NCI-H1417 (cell line): ENCODE data around the gene HAUS1.

Source experiments
- DNase-seq, 3 experiments: peaks; one replicate each; lab custom pipeline; 2025; lab: John Stamatoyannopoulos, UW

The HAUS1 gene, protein sequence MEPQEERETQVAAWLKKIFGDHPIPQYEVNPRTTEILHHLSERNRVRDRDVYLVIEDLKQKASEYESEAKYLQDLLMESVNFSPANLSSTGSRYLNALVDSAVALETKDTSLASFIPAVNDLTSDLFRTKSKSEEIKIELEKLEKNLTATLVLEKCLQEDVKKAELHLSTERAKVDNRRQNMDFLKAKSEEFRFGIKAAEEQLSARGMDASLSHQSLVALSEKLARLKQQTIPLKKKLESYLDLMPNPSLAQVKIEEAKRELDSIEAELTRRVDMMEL

DNA sequence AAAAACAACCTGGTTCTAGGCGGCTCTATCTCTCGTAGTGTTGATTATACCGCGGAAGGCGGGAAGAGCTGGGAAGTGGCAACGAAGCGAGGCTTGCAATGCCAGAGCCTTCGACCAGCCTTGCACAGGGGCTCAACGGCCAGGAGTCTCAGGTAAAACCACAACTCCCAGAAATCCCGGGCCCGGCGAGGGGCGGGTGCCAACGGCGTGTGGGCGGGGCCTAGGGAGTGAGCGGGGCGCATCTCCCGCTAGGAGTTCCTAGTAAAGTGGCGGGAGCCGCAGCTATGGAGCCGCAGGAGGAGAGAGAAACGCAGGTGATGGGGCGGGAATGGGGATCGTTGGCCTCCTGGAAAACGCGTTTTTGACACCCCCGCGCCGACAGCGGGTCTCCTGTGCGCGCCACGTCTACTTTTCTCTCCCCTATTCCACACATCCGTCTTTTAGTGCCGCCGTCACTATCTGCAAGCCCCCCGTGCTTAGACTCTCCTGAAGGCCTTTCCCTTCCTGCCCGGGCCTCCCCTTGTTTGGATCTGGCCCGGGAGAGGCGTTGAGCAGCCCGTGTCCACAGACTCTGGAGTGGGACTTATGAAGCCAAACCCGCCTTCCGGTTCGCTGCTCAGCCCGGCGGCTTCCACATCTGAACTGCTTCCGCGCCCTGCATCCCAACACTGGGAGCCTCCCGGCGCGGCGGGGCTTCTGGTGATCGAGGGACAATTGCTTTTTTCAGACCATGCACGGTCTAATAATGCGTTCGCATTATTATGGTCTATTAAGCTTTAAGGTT lies at the start of gene HAUS1:
Gene HAUS1, plus strand, starts transcription at position 258 of the 784 bp plus-strand sequence. Its CDS starts 27 bp downstream, at position 285.
- peak; percentile 93 to 98 (median 96) for DNase-seq

DNA sequence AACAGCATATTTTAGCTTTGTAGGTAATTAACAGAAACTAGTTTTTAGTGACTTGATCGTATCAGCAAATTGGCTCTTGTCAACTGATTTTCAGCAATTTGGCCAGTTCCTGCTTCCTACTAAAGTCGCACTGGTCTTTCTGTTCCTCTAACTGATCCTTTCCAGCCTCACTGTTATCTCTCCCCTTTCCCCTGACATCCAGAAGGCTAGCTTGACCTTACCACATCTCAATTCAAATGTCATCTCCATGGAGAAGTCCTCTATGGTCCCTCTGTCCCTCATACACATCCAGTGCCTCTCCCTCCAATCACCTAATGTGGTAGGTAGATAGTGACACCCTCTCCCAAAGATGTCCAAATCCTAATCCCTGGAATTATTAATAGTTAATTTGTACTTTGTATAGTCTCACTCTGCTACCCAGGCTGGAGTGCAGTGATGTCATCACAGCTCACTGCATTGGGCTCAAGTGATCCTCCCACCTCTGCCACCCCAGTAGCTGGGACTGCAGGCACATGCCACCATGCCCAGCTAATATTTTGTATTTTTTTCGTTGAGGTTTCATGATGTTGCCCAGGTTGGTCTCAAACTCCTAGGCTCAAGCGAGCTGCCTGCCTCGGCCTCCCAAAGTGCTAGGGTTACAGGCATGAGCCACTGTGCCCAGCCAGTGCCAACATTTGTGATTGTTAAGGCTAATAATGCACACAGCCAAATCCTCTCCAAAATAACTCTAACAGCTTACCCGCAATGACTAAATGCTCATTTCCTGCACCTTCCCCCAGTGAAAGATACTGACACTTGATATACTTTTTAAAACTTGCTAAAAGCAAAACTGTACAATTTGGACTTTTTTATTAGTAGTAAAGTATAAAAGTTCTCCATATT lies 49.0 kb upstream of the HAUS1 start:
- DNase-seq = no peak

DNA sequence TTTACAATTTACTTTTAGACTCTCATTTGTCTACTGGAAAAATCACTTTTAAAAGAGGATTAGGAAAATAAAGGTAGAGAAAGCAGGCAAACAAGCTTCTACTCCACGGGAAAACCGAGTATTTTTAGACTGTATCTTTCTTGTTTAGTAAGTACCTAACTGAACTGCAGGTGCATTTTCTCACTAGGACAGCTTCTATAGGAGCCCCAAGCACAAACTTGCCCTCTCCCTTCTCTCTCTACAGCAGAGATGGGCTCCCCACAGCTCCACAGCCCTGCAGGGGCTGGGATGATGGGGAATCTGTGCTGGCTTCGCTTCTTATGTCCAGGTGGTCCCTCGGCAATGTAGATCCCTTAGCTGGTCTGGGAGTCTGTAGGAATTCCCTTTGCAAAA lies 48.4 kb upstream of the HAUS1 start:
- DNase-seq = no peak

DNA sequence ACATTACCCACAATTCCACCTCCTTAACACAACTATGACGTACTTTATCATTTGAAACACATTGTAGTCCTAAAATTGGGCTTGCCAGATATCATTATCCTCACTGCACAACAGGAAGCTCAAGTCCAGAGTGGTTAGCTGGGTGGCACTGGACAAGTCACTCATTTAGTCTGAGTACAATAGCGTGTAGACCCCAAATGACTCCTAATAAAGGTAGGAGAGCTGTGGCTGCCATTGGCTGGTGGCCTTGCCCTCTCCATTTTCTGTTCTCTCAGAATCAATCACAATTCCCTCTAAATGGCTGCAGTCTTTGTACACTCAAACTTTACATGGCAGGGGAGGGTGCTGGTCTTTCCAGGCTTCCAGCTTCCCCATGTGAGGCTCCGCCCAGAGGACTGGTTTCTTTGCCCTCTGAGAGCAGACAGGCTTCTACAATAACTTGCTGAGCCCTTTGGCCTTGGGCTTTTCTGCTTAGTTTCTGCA lies 43.8 kb upstream of the HAUS1 start:
- DNase-seq = no peak

DNA sequence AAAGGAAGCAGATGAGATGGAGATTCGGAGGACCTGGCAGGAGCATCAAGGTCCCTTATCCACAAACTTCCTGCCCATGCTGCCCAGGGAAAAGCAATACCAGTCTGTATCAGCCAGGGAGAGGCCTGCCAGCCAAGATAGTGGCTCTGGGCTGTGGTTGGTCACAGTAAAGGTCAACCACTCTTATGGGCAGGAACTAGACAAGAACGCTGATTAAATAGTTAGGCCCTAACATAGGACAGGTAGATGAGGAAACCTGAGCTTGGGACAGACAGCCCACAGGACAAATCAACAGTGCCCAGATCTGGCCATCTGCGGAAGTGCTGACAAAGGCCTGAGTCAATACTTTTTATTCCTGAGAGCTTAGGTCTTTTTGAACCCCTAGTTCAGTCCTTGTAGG lies 42.8 kb upstream of the HAUS1 start:
- DNase-seq = no peak

DNA sequence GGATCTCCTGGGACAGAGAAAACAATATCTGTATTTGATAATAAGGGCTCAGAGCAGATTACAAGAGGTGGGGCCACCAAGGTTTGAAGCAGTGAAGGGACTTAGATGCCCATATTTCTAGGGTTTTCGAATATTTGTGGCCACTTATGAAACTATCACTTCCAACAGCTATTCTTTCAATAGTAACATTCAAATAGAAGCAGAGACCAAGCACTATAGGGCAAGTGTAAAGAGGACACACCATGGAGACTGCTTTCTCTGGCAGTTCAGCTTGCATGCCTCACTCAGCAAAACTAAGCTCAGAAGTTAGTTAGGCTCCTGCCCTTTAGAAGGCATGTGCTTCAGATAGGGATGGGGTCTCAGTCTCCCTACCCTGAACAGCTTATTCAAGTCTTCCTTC lies 42.4 kb upstream of the HAUS1 start:
- DNase-seq = no peak

DNA sequence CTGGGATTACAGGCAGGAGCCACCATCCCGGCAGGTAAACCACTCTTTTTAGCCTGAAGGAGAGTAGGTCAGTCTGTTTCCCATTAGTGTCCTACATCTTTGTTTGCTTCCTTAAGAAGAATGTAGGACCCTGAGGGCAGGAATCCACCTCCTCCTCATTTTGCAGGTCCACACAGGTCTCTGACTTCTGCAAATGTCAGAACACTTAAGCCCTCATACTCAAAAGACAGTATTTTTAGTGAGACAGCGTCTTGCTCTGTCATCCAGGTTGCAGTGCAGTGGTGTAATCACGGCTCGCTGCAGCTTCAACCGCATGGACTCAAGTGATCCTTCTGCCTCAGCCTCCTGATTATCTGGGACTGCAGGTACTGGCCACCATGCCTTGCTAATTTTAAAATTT lies 41.4 kb upstream of the HAUS1 start:
- DNase-seq = no peak

DNA sequence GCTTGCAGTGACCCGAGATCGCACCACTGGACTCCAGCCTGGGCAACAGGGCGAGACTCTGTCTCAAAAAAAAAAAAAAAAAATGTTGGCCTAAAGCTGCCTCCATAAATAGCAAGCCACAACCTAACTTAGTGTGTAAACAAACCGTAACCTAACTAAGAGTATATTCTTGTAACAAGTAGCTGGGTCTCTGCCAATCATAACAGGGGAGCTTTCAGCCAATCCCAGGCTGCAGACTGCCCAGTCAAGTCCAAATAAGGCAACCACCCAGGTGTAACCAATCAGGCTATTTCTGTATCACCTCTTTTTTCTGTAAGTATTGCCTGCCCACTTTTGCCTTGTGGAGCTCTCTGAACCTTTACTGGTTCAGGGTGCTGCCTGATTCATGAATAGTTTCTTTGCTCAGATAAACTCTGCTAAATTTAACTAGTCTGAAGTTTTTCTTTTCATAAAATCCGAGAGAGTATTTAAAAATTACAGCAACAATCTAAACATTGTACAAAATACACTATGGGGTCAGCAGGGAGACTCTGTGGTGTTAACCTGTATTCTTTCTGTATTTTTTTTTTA lies 36.7 kb upstream of the HAUS1 start:
- DNase-seq = no peak

DNA sequence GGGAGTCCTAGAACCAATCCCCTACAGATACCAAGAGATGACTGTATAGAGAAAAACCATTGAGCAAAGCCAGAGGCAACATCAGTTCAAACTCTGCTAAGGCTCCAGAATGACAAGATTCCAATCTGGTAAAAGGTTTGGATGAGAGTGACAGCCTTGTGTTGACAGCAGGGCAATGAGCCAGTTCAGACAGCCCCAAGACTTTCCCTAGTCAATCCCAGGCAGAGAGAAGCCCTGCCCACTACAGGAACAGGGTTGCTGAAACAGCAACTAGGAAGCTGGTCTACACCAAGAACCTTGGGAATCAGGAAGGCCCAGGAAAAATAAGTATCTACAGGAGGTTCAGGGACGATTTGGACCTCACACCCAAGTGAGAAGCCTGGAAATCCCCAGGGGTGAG lies 35.4 kb upstream of the HAUS1 start:
- no peak for DNase-seq

DNA sequence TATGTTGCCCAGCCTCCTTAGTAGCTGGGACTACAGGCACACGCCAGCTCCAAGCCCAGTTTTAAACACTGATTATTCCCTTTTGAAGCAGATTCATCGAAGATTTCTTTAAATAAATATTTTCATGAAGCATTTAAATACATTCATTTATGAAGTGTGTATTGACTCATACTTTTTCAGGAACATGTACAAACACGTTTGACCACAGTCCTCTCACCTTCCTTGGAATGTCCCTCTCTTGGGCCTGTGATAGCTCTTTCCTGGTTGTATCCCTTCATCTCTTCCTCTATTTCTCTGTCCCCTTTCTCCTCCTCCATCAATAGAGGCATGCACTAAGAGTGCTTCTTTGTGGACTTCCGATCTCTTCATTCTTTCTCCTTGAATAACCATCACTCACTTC lies 34.7 kb upstream of the HAUS1 start:
- DNase-seq = no peak

DNA sequence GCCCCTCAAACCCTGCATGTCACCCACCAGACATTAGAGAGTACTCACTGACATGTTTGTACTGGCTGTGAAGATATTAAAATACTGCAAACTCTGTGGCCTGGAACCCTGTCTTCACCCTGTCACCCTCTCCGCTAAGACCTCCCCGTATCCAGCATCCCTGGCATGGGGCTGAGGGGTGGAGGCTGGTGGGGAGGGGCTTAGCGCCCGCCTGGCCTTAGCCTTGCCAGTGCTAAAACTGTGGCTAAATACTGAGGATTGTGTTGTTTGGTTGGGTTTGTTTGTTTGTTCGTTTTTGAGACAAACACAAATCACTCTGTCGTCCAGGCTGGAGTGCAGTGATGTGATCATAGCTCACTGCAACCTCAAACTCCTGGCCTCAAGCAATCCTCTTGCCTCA lies 34.0 kb upstream of the HAUS1 start:
- no peak for DNase-seq

DNA sequence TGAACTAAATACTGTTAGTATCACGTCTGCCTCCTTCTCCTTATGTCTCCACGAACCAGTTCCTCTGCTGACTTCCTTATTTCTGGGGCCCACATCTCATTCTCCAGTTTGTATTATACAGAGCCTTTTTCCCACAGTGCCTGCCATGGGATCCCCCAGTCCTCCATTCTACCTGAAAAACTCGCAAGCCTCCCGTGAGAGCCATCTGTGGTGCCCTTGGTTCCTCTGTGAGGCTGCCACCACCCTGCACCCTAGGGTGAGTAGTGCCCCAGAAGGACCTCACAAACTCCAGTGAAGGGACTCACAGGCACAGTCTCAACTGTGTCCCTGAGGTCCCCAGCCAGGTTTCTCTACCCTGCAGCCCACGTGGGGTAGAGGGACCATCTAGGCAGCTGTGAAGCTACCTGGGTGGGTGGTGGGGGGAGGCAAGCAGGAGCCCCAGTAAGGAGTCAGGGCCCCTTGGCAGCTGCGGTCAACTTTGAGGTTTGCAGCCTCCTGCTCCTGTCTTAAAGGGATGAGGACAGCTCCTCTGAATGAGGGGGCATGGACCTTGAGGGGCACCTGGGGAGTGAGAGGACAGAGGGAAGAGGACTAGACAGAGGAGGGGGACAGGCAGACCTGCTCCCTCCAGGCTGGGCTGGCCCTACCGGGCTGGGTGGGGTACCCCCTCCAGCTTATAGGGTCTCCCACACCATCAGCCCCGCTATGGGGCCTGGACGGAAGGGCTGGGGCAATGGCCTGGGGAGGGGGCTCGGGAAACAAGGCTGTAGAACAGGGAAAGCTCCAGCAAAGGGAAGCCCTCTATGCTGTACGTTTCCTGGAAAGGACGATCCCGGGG lies 33.2 kb upstream of the HAUS1 start:
- peak in 1 of 3 experiments; percentile 45 for DNase-seq

DNA sequence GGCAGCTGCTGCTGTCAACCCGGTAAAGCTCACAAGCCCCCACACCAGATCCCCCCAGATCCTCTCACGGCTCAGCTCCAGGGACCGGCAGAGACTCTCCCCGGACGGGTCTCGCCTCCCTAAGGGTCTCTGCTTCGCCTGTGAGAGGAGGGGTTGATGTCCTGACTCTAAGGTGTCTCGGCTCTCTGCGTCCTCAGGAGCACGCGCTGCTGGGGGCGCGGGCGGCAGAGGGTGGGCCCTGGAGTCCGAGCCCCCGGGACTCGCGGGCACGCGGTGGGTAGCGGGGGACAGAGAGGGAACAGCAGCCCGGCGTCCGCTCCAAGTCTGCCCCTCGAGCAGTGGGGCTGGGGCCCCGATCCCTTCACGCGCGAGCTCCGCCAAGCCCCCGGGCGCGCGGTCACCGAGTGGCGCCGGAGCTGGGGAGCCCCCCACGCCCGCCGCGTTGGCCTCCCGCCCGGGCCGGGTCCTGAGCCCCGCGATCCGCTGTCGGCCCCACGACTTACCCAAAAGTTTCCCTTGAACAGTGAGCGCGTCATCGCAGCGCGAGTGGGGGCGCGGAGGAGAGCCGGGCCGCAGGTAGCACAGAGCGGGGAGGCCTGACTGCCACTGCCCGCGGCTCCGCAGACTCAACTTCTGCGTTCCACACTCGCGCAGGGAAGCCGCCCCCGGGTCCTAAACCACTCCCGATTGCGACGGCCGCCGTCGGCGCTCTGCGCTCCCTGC lies 32.4 kb upstream of the HAUS1 start, which contains the start of gene PSTPIP2:
Gene PSTPIP2, minus strand, starts transcription at position 608 of the 723 bp plus-strand sequence. Its CDS starts 72 bp downstream, at position 536.
- peak; percentile 16 to 67 (median 65) for DNase-seq

DNA sequence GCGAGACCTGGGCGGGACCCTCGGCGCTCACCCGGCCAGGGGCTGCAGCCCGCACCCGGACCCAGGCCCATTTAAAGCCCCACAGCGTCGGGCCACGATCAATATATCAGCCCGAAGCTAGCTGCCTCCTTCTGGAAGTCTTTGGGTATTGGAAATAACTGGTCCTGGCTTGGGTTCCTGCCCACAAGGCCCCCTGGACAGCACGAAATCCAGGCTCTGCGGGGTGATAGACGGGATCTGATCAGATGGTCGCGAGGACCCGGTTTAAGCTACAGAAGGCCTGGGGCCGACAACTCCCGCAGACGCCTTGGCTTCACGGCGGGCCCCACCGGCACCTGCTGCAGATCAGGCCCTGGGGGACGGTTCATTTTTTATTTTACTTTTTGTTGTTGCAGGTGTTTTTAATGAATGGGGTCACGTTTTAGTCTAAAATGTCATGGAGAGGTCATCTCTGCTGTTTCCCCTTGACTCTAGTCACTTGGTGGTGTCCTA lies 31.8 kb upstream of the HAUS1 start:
- no peak for DNase-seq

DNA sequence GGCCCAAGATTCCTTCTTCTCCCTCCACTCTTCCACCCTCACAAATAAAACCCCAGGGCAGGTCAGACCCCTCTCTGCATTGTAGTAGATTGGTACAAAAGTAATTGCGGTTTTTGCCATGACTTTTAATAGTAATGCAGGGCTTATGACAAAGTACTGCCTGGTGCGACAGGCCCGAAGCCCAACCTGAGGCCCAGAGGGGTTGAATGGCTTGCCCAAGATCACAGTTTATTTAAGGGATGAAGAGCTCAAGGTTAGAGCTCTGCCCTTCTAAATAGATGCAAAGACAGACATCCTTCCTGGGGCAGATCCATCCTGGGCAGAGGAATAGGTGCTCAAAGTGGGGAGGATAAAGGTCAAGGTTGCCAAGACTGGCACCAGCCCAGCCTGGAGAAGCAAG lies 31.2 kb upstream of the HAUS1 start:
- no peak for DNase-seq

DNA sequence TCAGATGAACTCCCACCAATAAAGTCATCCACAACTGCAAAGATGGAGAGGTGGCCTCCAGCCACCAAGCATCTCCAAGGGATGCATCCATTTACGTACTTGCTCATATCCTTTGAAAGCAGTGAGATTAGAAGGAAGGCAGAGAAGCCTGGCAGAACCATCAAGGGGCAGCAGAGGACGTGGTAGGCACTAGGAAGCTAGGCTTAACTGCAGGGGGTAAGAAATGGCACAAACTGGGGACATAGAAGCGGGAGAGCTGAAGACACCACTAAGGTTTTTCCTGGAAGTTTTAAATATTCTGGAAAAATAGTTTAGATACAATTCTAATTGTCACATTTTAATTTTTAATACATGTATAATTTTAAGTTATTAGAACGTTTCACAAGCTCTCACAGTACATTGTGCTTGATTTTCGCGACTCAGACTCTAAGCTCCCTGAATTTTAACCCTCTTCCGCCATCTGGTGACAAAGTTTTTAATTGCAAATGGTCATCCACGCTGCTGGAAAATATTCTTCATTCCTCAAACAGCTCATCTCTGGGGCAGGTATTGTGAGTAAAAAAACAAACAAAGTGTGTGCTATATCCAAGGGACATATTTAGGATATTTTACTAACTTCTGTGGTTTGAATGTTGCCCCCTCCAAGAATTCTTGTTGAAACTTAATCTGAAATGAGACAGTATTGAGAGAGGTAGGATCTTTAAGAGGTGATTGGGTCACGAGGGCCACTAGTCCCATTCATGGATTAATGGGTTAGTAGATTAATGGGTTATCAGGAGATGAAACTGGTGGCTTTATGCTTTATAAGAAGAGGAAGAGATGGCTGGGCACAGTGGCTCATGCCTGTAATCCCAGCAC lies 30.5 kb upstream of the HAUS1 start:
- DNase-seq = peak; percentile 55 to 87 (median 57)

DNA sequence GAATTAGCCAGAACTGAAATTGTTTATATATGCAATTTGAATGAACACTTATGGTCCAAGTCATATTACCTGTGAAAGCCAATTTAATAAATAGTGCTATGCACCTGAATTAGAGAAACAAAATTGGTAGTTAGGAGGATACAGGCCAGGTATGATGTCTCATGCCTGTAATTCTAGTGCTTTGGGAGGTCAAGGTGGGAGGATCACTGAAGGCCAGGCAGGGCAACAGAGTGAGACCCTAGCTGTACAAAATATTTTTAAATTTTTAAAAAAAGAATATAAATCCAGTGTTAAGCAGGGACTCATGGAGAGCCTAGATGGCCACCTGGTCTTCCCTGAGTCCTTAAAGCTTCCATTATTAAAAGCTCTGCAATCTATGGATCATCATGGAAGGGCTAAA lies 24.8 kb upstream of the HAUS1 start:
- no peak for DNase-seq

DNA sequence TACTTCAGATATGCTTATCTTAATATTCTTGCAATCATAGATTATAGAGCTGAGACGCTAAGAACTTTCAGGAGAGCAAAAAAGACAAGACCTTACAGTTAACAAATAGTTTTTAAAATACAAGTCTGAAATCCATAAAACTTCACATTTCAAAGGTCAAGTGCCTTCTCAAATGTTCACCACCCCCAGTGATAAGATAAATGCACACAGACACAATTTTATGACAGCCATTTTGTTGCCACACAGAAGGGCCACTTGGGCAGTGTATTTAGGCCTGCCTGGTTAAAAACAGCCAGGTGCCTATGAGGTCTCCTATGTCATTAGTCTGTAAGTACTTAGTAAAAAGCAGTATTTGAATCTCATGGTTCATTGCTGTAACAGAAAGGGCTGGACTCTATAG lies 24.0 kb upstream of the HAUS1 start:
- DNase-seq = peak in 1 of 3 experiments; percentile 19

DNA sequence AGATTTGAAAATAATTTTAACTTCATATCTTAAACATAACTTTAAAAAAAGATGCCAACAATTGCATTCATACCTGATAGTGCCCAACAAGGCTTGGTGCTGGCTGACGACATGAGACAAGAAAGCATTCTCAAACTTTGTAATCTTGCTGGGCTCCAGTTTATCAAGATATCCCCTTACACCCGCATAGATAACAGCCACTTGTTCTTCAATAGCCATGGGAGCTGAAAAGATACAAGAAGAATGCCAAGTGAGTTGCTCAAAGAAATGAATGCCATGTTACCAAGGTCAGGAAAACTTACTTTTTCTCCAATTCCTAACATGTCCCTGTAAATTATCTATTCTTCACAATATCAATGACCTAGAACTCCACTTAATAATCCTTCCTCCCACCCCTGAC lies 19.8 kb upstream of the HAUS1 start:
- DNase-seq = no peak
